Upper lobe of right lung (tissue), 1 donor: ENCODE results near the gene MID1. TPM values are rescaled to one million over a fixed set of nuclear protein-coding genes. Genes with fewer than 3 reads are reported as not detected.

Experiments
- ATAC-seq: fragments of 200-7000 bp; cut with Tn5 transposase; one replicate; pipeline ENCODE4 v1.9.1; 2020; ENCODE audit warnings: mild to moderate bottlenecking, moderate library complexity
- DNase-seq: peaks from one replicate; pipeline ENCODE4 v3.0.0-alpha.2; 2020
- H3K27ac ChIP-seq: fragments of 200-600 bp; one replicate; pipeline ENCODE4 v1.8.0; 2022
- H3K27me3 ChIP-seq: fragments of 200-600 bp; one replicate; pipeline ENCODE4 v1.8.0; 2022; ENCODE audit warnings: mild to moderate bottlenecking
- H3K36me3 ChIP-seq: fragments of 200-600 bp; one replicate; pipeline ENCODE4 v1.8.0; 2022
- H3K4me1 ChIP-seq: fragments of 200-600 bp; one replicate; pipeline ENCODE4 v1.8.0; 2022
- H3K4me3 ChIP-seq: fragments of 200-600 bp; one replicate; pipeline ENCODE4 v1.8.0; 2022; ENCODE audit warnings: mild to moderate bottlenecking
- H3K9me3 ChIP-seq: fragments of 200-600 bp; one replicate; pipeline ENCODE4 v1.8.0; 2022
- CTCF ChIP-seq: fragments of 200-600 bp; IDR thresholded peaks from one replicate; pipeline ENCODE4 v1.8.0; 2022; ENCODE audit warnings: antibody characterized with exemption
- intact Hi-C: fragments of 100-400 bp; cut with DNase I; formaldehyde crosslinking; loops from one replicate; pipeline ENCODE4 v1.11.0; 2022
- total RNA-seq: library from RNA; stranded (reverse); fragmentation: NEBNext Ultra II Directional; extraction: Animal tissue kit (Norgen Biotek cat#: 25700); gene quantifications from one replicate; pipeline ENCODE4 v1.2.1, GENCODE V29; 2021
- donor health status: DM: no; HTN: yes; CAD: no; lungs with severe emphysema.

Gene MID1
- total RNA-seq, 1 donor from 2014 or later = 24.5 TPM

GRCh38 chrX:10397349-10397748 is 223.0 kb downstream of the MID1 start:
- TF ChIP-seq CTCF = no peak
- Histone ChIP-seq H3K36me3 (no peaks in the 10 kb centered on the region), H3K27me3 (no peaks in the 10 kb centered on the region), H3K4me3 (no peak overlapping the region), H3K27ac (no peak overlapping the region), H3K4me1 (no peaks in the 10 kb centered on the region), H3K9me3 (no peaks in the 10 kb centered on the region)
- DNase-seq (no peak), ATAC-seq (no peak)
- intact Hi-C loops = no loop called here

- TF ChIP-seq CTCF = no peak
- no peaks in the 10 kb centered on the region for H3K9me3 ChIP-seq
- H3K27ac ChIP-seq = no peak overlapping the region
- no peaks in the 10 kb centered on the region for H3K4me1 ChIP-seq
- no peaks in the 10 kb centered on the region for H3K36me3 ChIP-seq
- intact Hi-C loops = no loop called here
- DNase-seq (no peak), ATAC-seq (no peak)
- no peak overlapping the region for H3K4me3 ChIP-seq
- H3K27me3 ChIP-seq = no peaks in the 10 kb centered on the region
These were observed 224.7 kb downstream of the MID1 start for GRCh38 chrX:10395643-10396042.
